K562 (cell line): ENCODE results near the gene FAM20C.

Source experiments
- CHD2 ChIP-seq: IDR thresholded peaks from 2 replicates; pipeline ENCODE4 v1.6.1; 2011; ENCODE audit warnings: low read depth, low read length
- CTCF ChIP-seq, 3 experiments: IDR thresholded peaks in 2 of 3; conservative IDR thresholded peaks in 1 of 3; 2 replicates each; pipeline ENCODE4 v1.5.1; 2011 to 2012; ENCODE audit warnings: low read length in 3 of 3, mild to moderate bottlenecking in 3 of 3, control low read depth in 2 of 3, improper control_type of control experiment in 1 of 3, inconsistent platforms in 1 of 3, low read depth in 1 of 3, mixed read lengths in 1 of 3, moderate library complexity in 1 of 3; ENCODE audit not compliant: insufficient read depth in 2 of 3
- ZBTB1 ChIP-seq: sonication (generic); formaldehyde crosslinking; IDR thresholded peaks from 2 replicates; pipeline ENCODE4 v1.8.1; 2023; ENCODE audit warnings: missing genetic modification reagents, low read depth, mild to moderate bottlenecking, borderline replicate concordance
- ZC3H4 ChIP-seq: sonication (generic); formaldehyde crosslinking; IDR thresholded peaks from 2 replicates; pipeline ENCODE4 v1.9.0; 2021; ENCODE audit warnings: missing genetic modification reagents, borderline replicate concordance

GRCh38 chr7:218896-219580, 26.7 kb downstream of the FAM20C start:
- TF ChIP-seq ZC3H4 (CRISPR knock-in tag) (no peak), CHD2 (no peak), CTCF (IDR thresholded peaks at IDR 0.05 in 2 of 3, conservative IDR thresholded peaks at IDR 0.05 in 1 of 3; ENCODE audit: insufficient read depth in 2 of 3, low read depth in 1 of 3, low read length in 3 of 3) (no peak), ZBTB1 (no peak)
